ENCODE data around the gene ADARB2. TPM values are rescaled to one million over a fixed set of nuclear protein-coding genes. Genes with fewer than 3 reads are reported as not detected.

The ADARB2 gene
- total and polyA plus RNA-seq, 10 of the 15 experiments (the other 5 are each of a cell fraction or from before 2014, with no cell fraction given), result 0.02 to 4.1 (median 0.76) TPM

GRCh38 chr10:1347525-1347924 is 389.8 kb downstream of the ADARB2 start (continued):
- TF ChIP-seq NR2F1 (conservative IDR thresholded peaks at IDR 0.05), result no peak
- no peak for TF ChIP-seq NRF1 (conservative IDR thresholded peaks at IDR 0.05; ENCODE audit: low read depth, low read length)

- Histone ChIP-seq H3K27me3 (replicated peaks in 1 of 2; ENCODE audit: control insufficient read depth in 2 of 2, insufficient read depth in 2 of 2, low read length in 1 of 2) (no peaks in the 10 kb centered on the region; a peak in 1 of 4 replicates), H2AFZ (ENCODE audit: control insufficient read depth, low read depth, low read length) (no peak overlapping the region), H3K9me3 (replicated peaks; ENCODE audit: control insufficient read depth, insufficient read depth, low read length) (no peaks in the 10 kb centered on the region; the same call in 2 of the 3 replicates), H3K9ac (ENCODE audit: control insufficient read depth, insufficient read depth, low read length) (no peak overlapping the region), H4K20me1 (ENCODE audit: control insufficient read depth, insufficient read depth) (no peaks in the 10 kb centered on the region), H3K4me1 (ENCODE audit: control insufficient read depth, insufficient read depth, low read length) (no peaks in the 10 kb centered on the region), H3K36me3 (ENCODE audit: control insufficient read depth in 2 of 2, insufficient read depth in 2 of 2, low read length in 1 of 2) (no peaks in the 10 kb centered on the region), H3K4me3 (no peak overlapping the region), H3K4me2 (ENCODE audit: control insufficient read depth, insufficient read depth) (no peak overlapping the region), H3K79me2 (ENCODE audit: control insufficient read depth, insufficient read depth, low read length) (no peaks in the 10 kb centered on the region), H3K27ac (ENCODE audit: control insufficient read depth, insufficient read depth) (no peak overlapping the region)
- DNase-seq (ENCODE audit: low read depth, low spot score) (no peak), ATAC-seq (no peak), FAIRE-seq (no peak)
- in situ Hi-C loops (cut with MboI), result no loop called here
- BruUV-seq (replicated peaks), result no TSS peak
- WGBS (ENCODE audit: insufficient coverage, insufficient replicate concordance, low lambda C conversion rate, missing lambda C conversion rate), result 61% methylated on average over 8 of the region's 8 CpGs
- ChIA-PET RAD21 (ENCODE audit: unreplicated experiment) (no interaction called here), SMC1A (ENCODE audit: uncharacterized antibody, unreplicated experiment) (no interaction called here), CTCF (no interaction called here), POLR2A (no interaction called here)
- intact Hi-C loops (cut with micrococcal nuclease; ENCODE audit: unreplicated experiment), result no loop called here
- TF ChIP-seq PML (IDR thresholded peaks at IDR 0.05; ENCODE audit: low read length), result no peak
- no peak for TF ChIP-seq SREBF2 (IDR thresholded peaks at IDR 0.05; ENCODE audit: low read length)
- no peak for TF ChIP-seq CHD2 (IDR thresholded peaks at IDR 0.05; ENCODE audit: borderline replicate concordance, low read depth, low read length)
- TF ChIP-seq IKZF1 (conservative IDR thresholded peaks at IDR 0.05), result no peak
- no peak for TF ChIP-seq ATF7 (IDR thresholded peaks at IDR 0.05; ENCODE audit: low read depth)
- TF ChIP-seq CBX5 (IDR thresholded peaks at IDR 0.05; ENCODE audit: low read depth), result no peak
- no peak for TF ChIP-seq SUZ12 (IDR thresholded peaks at IDR 0.05; ENCODE audit: unreplicated experiment)
- no peak for TF ChIP-seq CBX3 (IDR thresholded peaks at IDR 0.05; ENCODE audit: borderline replicate concordance, low read depth)
- TF ChIP-seq HDAC6 (IDR thresholded peaks at IDR 0.05; ENCODE audit: unreplicated experiment), result no peak
- TF ChIP-seq TARDBP (IDR thresholded peaks at IDR 0.05; ENCODE audit: borderline replicate concordance), result no peak
- TF ChIP-seq CUX1 (IDR thresholded peaks at IDR 0.05; ENCODE audit: insufficient replicate concordance, low read depth, low read length), result no peak
- TF ChIP-seq CEBPB (IDR thresholded peaks at IDR 0.05; ENCODE audit: borderline replicate concordance in 1 of 2, low read depth in 2 of 2, low read length in 2 of 2), result no peak
- TF ChIP-seq ZNF687 (IDR thresholded peaks at IDR 0.05), result no peak
- no peak for TF ChIP-seq YBX1 (IDR thresholded peaks at IDR 0.05)
- no peak for TF ChIP-seq STAT1 (conservative IDR thresholded peaks at IDR 0.05)
These were observed 391.1 kb downstream of the ADARB2 start for GRCh38 chr10:1346201-1346600.

All from GM12878 (cell line).